ENCODE results near the gene C1QTNF1.

DNA sequence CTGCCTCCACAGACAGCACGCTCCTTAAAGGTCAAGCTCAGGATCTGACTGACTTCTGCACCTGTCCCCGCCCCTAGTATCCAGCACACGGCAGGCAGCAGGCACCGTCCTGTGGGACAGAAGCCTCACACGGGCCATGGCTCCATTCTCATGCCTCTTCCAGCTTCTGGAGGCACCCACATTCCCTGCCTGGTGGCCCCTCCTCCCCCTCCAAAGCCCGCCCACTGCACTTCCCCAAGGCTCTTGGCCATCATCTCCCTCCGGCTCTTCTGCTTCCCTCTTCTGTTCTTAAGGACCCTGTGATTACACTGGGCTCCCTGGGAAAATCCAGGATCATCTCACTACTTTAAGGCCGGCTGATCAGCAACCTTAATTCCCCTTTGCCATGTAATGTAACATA, 17.9 kb upstream of the C1QTNF1 start:
- TF ChIP-seq EZH2 (IDR thresholded peaks at IDR 0.05) (no peak), EZH2phosphoT487 (IDR thresholded peaks at IDR 0.05; ENCODE audit: borderline replicate concordance) (no peak), CTCF (IDR thresholded peaks at IDR 0.05 in 2 of 3, conservative IDR thresholded peaks at IDR 0.05 in 1 of 3; ENCODE audit: borderline replicate concordance in 1 of 3, insufficient read depth in 1 of 3, low read depth in 2 of 3, low read length in 2 of 3) (no peak), POLR2AphosphoS5 (IDR thresholded peaks at IDR 0.05; ENCODE audit: low read depth, low read length) (no peak), CBX3 (IDR thresholded peaks at IDR 0.05; ENCODE audit: low read depth) (no peak), REST (IDR thresholded peaks at IDR 0.05; ENCODE audit: low read depth) (no peak), JUND (IDR thresholded peaks at IDR 0.05) (no peak), CEBPB (IDR thresholded peaks at IDR 0.05; ENCODE audit: low read depth) (no peak), FOSL1 (IDR thresholded peaks at IDR 0.05; ENCODE audit: low read depth) (no peak), EGR1 (IDR thresholded peaks at IDR 0.05; ENCODE audit: low read depth) (no peak)
- TF ChIP-seq, protein P1, sequence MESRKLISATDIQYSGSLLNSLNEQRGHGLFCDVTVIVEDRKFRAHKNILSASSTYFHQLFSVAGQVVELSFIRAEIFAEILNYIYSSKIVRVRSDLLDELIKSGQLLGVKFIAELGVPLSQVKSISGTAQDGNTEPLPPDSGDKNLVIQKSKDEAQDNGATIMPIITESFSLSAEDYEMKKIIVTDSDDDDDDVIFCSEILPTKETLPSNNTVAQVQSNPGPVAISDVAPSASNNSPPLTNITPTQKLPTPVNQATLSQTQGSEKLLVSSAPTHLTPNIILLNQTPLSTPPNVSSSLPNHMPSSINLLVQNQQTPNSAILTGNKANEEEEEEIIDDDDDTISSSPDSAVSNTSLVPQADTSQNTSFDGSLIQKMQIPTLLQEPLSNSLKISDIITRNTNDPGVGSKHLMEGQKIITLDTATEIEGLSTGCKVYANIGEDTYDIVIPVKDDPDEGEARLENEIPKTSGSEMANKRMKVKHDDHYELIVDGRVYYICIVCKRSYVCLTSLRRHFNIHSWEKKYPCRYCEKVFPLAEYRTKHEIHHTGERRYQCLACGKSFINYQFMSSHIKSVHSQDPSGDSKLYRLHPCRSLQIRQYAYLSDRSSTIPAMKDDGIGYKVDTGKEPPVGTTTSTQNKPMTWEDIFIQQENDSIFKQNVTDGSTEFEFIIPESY (IDR thresholded peaks at IDR 0.05; ENCODE audit: extremely low read depth, insufficient replicate concordance, low read length) = no peak

Measured in HCT116 (cell line).